HepG2 (cell line): Measurements from ENCODE around the gene WNT7B. TPM values are rescaled to one million over a fixed set of nuclear protein-coding genes. Genes with fewer than 3 reads are reported as not detected.

Source experiments
- ATAC-seq: fragments of 200-7000 bp; cut with Tn5 transposase; 3 replicates; pipeline ENCODE4 v1.9.1; 2020; ENCODE audit warnings: mild to moderate bottlenecking, moderate library complexity
- BruUV-seq: library from RNA; stranded (reverse); fragments of 400-500 nt; replicated peaks from 2 replicates; lab custom pipeline; 2021; lab: Mats Ljungman, UMichigan
- CTCF ChIA-PET: fragments of 300-600 bp; formaldehyde crosslinking; extraction: SDS; loops from one replicate; lab custom pipeline; 2021; ENCODE audit warnings: low total read pairs, inconsistent platforms, low intra/inter-chr PET ratio; lab: Yijun Ruan, JAX
- POLR2A ChIA-PET: fragments of 350-600 bp; sonication (Branson Sonifier 250); formaldehyde crosslinking; loops from one replicate; lab custom pipeline; 2020; ENCODE audit warnings: antibody characterized with exemption, inconsistent platforms; lab: Yijun Ruan, JAX
- DNase-seq: peaks from one replicate; pipeline ENCODE4 v3.0.0-alpha.2; 2015; ENCODE audit warnings: low spot score
- FAIRE-seq: peaks from 3 replicates; lab custom pipeline; 2011; peaks lifted over from hg19 to GRCh38; lab: Jason Lieb, UNC
- H2AFZ ChIP-seq: one replicate; pipeline ENCODE4 v1.6.1; 2011; ENCODE audit warnings: low read length, inconsistent platforms
- H3K27ac ChIP-seq: fragments of 300-600 bp; 3 replicates; pipeline ENCODE4 v1.8.0; 2011; ENCODE audit warnings: mixed run types, mild to moderate bottlenecking, mixed read lengths, low read length, inconsistent platforms; ENCODE audit not compliant: insufficient read depth; ENCODE audit errors: extremely low read length
- H3K27me3 ChIP-seq, 2 experiments: fragments of 200-600 bp in 1 of 2; 2 replicates in 1 of 2; 3 replicates in 1 of 2; pipeline versions ENCODE4 v1.6.0 to v1.8.0; 2011; ENCODE audit warnings: low read length in 2 of 2, mild to moderate bottlenecking in 2 of 2, moderate library complexity in 2 of 2, inconsistent platforms in 1 of 2; ENCODE audit not compliant: insufficient read depth in 2 of 2, control insufficient read depth in 1 of 2
- H3K36me3 ChIP-seq, 2 experiments: fragments of 200-600 bp in 1 of 2; replicated peaks in 1 of 2; 2 replicates in 1 of 2; 3 replicates in 1 of 2; pipeline versions ENCODE4 v1.5.1 to v1.8.0; 2011; ENCODE audit warnings: low read length in 2 of 2, inconsistent platforms in 1 of 2; ENCODE audit not compliant: insufficient read depth in 2 of 2, control insufficient read depth in 1 of 2
- H3K4me1 ChIP-seq: 2 replicates; pipeline ENCODE4 v1.5.1; 2012; ENCODE audit warnings: low read length, inconsistent platforms; ENCODE audit not compliant: insufficient read depth
- H3K4me2 ChIP-seq: 2 replicates; pipeline ENCODE4 v1.6.0; 2011; ENCODE audit warnings: low read depth, low read length, inconsistent platforms
- H3K4me3 ChIP-seq, 3 experiments: fragments of 200-600 bp in 1 of 3; sonication (generic), shearing (Covaris generic) in 1 of 3; replicated peaks in 1 of 3; 2 replicates each; pipeline ENCODE4 v1.5.1; 2011 to 2016; ENCODE audit warnings: low read length in 3 of 3, inconsistent platforms in 2 of 3, low read depth in 2 of 3, mild to moderate bottlenecking in 2 of 3, control low read depth in 1 of 3, mixed read lengths in 1 of 3; ENCODE audit not compliant: insufficient read depth in 1 of 3
- H3K79me2 ChIP-seq: one replicate; pipeline ENCODE4 v1.6.1; 2011; ENCODE audit warnings: low read length, inconsistent platforms; ENCODE audit not compliant: insufficient read depth
- H3K9ac ChIP-seq: 2 replicates; pipeline ENCODE4 v1.6.0; 2011; ENCODE audit warnings: mild to moderate bottlenecking, low read depth, low read length, inconsistent platforms; ENCODE audit not compliant: insufficient read depth
- H3K9me3 ChIP-seq: 2 replicates; pipeline ENCODE4 v1.5.1; 2012; ENCODE audit warnings: mild to moderate bottlenecking, low read length
- H4K20me1 ChIP-seq: 2 replicates; pipeline ENCODE4 v1.6.0; 2011; ENCODE audit warnings: inconsistent platforms, mild to moderate bottlenecking, low read length, moderate library complexity; ENCODE audit not compliant: insufficient read depth
- FOXP4 ChIP-seq: sonication (generic); formaldehyde crosslinking; IDR thresholded peaks from 2 replicates; pipeline ENCODE4 v1.4.0; 2020; ENCODE audit warnings: missing genetic modification reagents
- HDAC1 ChIP-seq: sonication (generic); formaldehyde crosslinking; IDR thresholded peaks from 2 replicates; pipeline ENCODE4 v1.5.1; 2020; ENCODE audit warnings: mild to moderate bottlenecking, missing genetic modification reagents
- MXD4 ChIP-seq: IDR thresholded peaks from 2 replicates; pipeline ENCODE4 v1.6.1; 2016; ENCODE audit warnings: mild to moderate bottlenecking, missing biosample characterization, missing genetic modification reagents
- TP53 ChIP-seq: sonication (generic); formaldehyde crosslinking; conservative IDR thresholded peaks from 2 replicates; pipeline ENCODE4 v1.4.0; 2020; ENCODE audit warnings: missing genetic modification reagents
- ZNF512B ChIP-seq: sonication (generic); formaldehyde crosslinking; IDR thresholded peaks from 2 replicates; pipeline ENCODE4 v1.5.1; 2020; ENCODE audit warnings: missing genetic modification reagents, mild to moderate bottlenecking, borderline replicate concordance
- ZNF557 ChIP-seq: sonication (generic); formaldehyde crosslinking; IDR thresholded peaks from 2 replicates; pipeline ENCODE4 v1.4.0; 2020; ENCODE audit warnings: missing genetic modification reagents
- ZNF782 ChIP-seq: sonication (generic); formaldehyde crosslinking; IDR thresholded peaks from 2 replicates; pipeline ENCODE4 v1.4.0; 2020; ENCODE audit warnings: missing genetic modification reagents, mild to moderate bottlenecking, borderline replicate concordance
- ZSCAN29 ChIP-seq: sonication (generic); formaldehyde crosslinking; conservative IDR thresholded peaks from 2 replicates; pipeline ENCODE4 v1.4.0; 2020; ENCODE audit warnings: mild to moderate bottlenecking, missing genetic modification reagents
- ZSCAN5A ChIP-seq: sonication (generic); formaldehyde crosslinking; IDR thresholded peaks from 2 replicates; pipeline ENCODE4 v1.8.0; 2022; ENCODE audit warnings: mild to moderate bottlenecking, missing genetic modification reagents, borderline replicate concordance
- WGBS: methylation state at CpG from one replicate; pipeline ENCODE4 v1.1.6; 2017; ENCODE audit warnings: low lambda C conversion rate; 5-methylcytosine and 5-hydroxymethylcytosine counted together
- in situ Hi-C: cut with HindIII; loops from 2 replicates; pipeline ENCODE4 v1.10.0; 2017; ENCODE audit warnings: low pct_unique_long_range_greater_than_20kb; ENCODE audit not compliant: extremely low pct_ligation_motif_present
- intact Hi-C: fragments of 100-400 bp; cut with micrococcal nuclease; formaldehyde crosslinking; loops from one replicate; pipeline ENCODE4 v1.10.0; 2022; ENCODE audit not compliant: unreplicated experiment
- polyA plus RNA-seq, 8 experiments: library from polyadenylated mRNA; depleted of rRNA in 3 of 8; stranded (reverse) in 7 of 8; unstranded in 1 of 8; fragments of >200 nt; fragmentation: Illumina TruSeq in 4 of 8; extraction: Trizol in 4 of 8; gene quantifications; 2 replicates each; pipeline versions ENCODE4 v1.2.1 to v1.2.3, GENCODE V29; 2011 to 2016; ENCODE audit warnings: low read depth in 4 of 8, missing spikeins in 1 of 8, mixed read lengths in 1 of 8; ENCODE audit not compliant: insufficient read depth in 1 of 8
- total RNA-seq, 5 experiments: library from RNA; depleted of rRNA; stranded (reverse); fragments of >200 nt; fragmentation: Illumina TruSeq; extraction: Trizol; gene quantifications; 2 replicates each; pipeline ENCODE4 v1.2.3, GENCODE V29; 2016; ENCODE audit warnings: low read depth in 1 of 5

The WNT7B gene
- total and polyA plus RNA-seq, 2 of the 13 experiments (the other 11 are each of a cell fraction or from before 2014, with no cell fraction given): 0.09 TPM; not detected in 1

GRCh38 chr22:45972889-45973253, 4.1 kb downstream of the WNT7B start:
- Histone ChIP-seq H3K4me3 (no peak overlapping the region), H3K27me3 (peaks cover 20 to 83% of the 10 kb centered on the region in 2 experiments), H3K4me1 (peaks cover 24% of the 10 kb centered on the region), H4K20me1 (peaks cover 11% of the 10 kb centered on the region; the same call in 1 of the 2 replicates), H3K36me3 (no peaks in the 10 kb centered on the region), H3K9me3 (no peaks in the 10 kb centered on the region), H3K9ac (no peak overlapping the region), H3K27ac (no peak overlapping the region), H3K4me2 (no peak overlapping the region), H2AFZ (no peak overlapping the region), H3K79me2 (no peaks in the 10 kb centered on the region)
- ATAC-seq (no peak), FAIRE-seq (no peak), DNase-seq (no peak)
- CTCF ChIA-PET: no interaction called here
- POLR2A ChIA-PET: no interaction called here
- in situ Hi-C loops: no loop called here
- no peak for TF ChIP-seq TP53 (CRISPR knock-in tag)
- TF ChIP-seq ZSCAN5A (CRISPR knock-in tag): no peak
- no peak for TF ChIP-seq ZNF557 (CRISPR knock-in tag)
- TF ChIP-seq ZNF512B (CRISPR knock-in tag): no peak
- no peak for TF ChIP-seq ZNF782 (CRISPR knock-in tag)
- TF ChIP-seq HDAC1 (CRISPR knock-in tag): no peak
- no peak for TF ChIP-seq FOXP4 (CRISPR knock-in tag)
- no peak for TF ChIP-seq MXD4 (CRISPR knock-in tag)
- TF ChIP-seq ZSCAN29: no peak
- no TSS peak for BruUV-seq
- intact Hi-C loops: no loop called here
- WGBS: 11% methylated on average over 6 of the region's 10 CpGs
